Raji (cell line): ENCODE data around the gene MCTP2.

Experiments
- POLR2A ChIP-seq: IDR thresholded peaks from 2 replicates; pipeline ENCODE4 v1.6.1; 2011; ENCODE audit warnings: low read depth, low read length, control low read depth; ENCODE audit not compliant: insufficient read depth

The MCTP2 gene

GRCh38 chr15:94247789-94248638 lies 16.7 kb downstream of the MCTP2 start:
- no peak for TF ChIP-seq POLR2A

GRCh38 chr15:94250801-94251200 lies 19.4 kb downstream of the MCTP2 start:
- TF ChIP-seq POLR2A: no peak

- TF ChIP-seq POLR2A: no peak
These were observed 20.9 kb downstream of the MCTP2 start for GRCh38 chr15:94252223-94252766.

GRCh38 chr15:94252906-94253491 lies 21.6 kb downstream of the MCTP2 start:
- TF ChIP-seq POLR2A: no peak

- TF ChIP-seq POLR2A: no peak
These were observed 22.4 kb downstream of the MCTP2 start for GRCh38 chr15:94253742-94254141.

- no peak for TF ChIP-seq POLR2A
These were observed 24.2 kb downstream of the MCTP2 start for GRCh38 chr15:94255540-94255939.

GRCh38 chr15:94256511-94256910 lies 25.1 kb downstream of the MCTP2 start:
- no peak for TF ChIP-seq POLR2A

GRCh38 chr15:94258246-94258645 lies 26.9 kb downstream of the MCTP2 start:
- no peak for TF ChIP-seq POLR2A

GRCh38 chr15:94259121-94259751 lies 27.9 kb downstream of the MCTP2 start:
- no peak for TF ChIP-seq POLR2A

- no peak for TF ChIP-seq POLR2A
These were observed 28.5 kb downstream of the MCTP2 start for GRCh38 chr15:94259863-94260262.

- TF ChIP-seq POLR2A: no peak
These were observed 30.8 kb downstream of the MCTP2 start for GRCh38 chr15:94262201-94262600.

GRCh38 chr15:94263341-94264273 lies 32.2 kb downstream of the MCTP2 start:
- TF ChIP-seq POLR2A: no peak

GRCh38 chr15:94265009-94265408 lies 33.6 kb downstream of the MCTP2 start:
- no peak for TF ChIP-seq POLR2A

GRCh38 chr15:94265982-94266381 lies 34.6 kb downstream of the MCTP2 start:
- TF ChIP-seq POLR2A: no peak

- no peak for TF ChIP-seq POLR2A
These were observed 35.4 kb downstream of the MCTP2 start for GRCh38 chr15:94266789-94267188.
